Activated CD4-positive, alpha-beta T cell treated with anti-CD3 and anti-CD28 coated beads, Interleukin-2, amount 10 ng/mL, durations not matched to agents 24 days and 14 days (primary cell): ENCODE data around the gene HMGN4. TPM values are rescaled to one million over a fixed set of nuclear protein-coding genes. Genes with fewer than 3 reads are reported as not detected.
"Not testable (repeated sequence)": the region's sequence is repeated elsewhere in the genome, so short reads cannot be mapped to it uniquely, and the experiment has no call there.

Source experiments
- DNase-seq: peaks from one replicate; pipeline ENCODE4 v3.0.0; 2022
- H3K27ac Mint-ChIP-seq: one replicate; pipeline ENCODE4 v1.8.0; 2022; ENCODE audit warnings: mild to moderate bottlenecking, mixed read lengths
- H3K27me3 Mint-ChIP-seq: one replicate; pipeline ENCODE4 v1.8.0; 2022; ENCODE audit warnings: mixed read lengths
- H3K36me3 Mint-ChIP-seq: one replicate; pipeline ENCODE4 v1.8.0; 2022; ENCODE audit warnings: low read depth, mild to moderate bottlenecking, mixed read lengths
- H3K4me1 Mint-ChIP-seq: one replicate; pipeline ENCODE4 v1.8.0; 2021; ENCODE audit warnings: mixed read lengths
- H3K4me3 Mint-ChIP-seq: one replicate; pipeline ENCODE4 v1.8.0; 2022; ENCODE audit warnings: mild to moderate bottlenecking, moderate library complexity, mixed read lengths
- H3K9me3 Mint-ChIP-seq: one replicate; pipeline ENCODE4 v1.8.0; 2021; ENCODE audit warnings: mixed read lengths
- intact Hi-C: fragments of 100-400 bp; cut with micrococcal nuclease; formaldehyde crosslinking; loops from one replicate; pipeline ENCODE4 v1.15.1; 2023
- total RNA-seq: library from RNA; stranded (reverse); gene quantifications from 2 replicates; pipeline ENCODE4 v1.2.3, GENCODE V29; 2022

Gene HMGN4
- total RNA-seq, 1 donor from 2014 or later = 81.6 TPM

DNA sequence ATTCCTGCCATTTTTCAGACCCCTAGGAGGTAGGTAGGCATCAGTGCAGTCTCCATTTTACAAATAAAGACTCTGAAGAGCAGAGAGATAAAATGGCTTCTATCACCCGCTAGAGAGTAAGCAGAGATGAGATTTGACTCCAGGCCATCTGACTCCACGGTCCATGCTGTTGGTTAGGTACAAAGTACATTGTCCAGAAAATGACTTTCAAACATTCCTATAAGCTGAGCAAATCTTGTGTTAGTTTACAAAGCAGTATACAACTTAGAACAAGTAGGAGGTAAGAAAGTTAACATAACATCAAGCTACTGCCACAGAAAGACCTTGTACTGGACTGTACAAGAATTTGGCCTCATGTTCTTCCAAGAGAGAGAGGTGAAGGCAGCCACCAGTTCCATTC lies 23.2 kb upstream of the HMGN4 start:
- DNase-seq = no peak
- Mint-ChIP-seq H3K27ac (no peak overlapping the region), H3K4me1 (peaks cover under 1% of the 10 kb centered on the region), H3K4me3 (no peak overlapping the region), H3K27me3 (peaks cover 9% of the 10 kb centered on the region), H3K9me3 (no peaks in the 10 kb centered on the region), H3K36me3 (no peaks in the 10 kb centered on the region)
- intact Hi-C loops = no loop called here

DNA sequence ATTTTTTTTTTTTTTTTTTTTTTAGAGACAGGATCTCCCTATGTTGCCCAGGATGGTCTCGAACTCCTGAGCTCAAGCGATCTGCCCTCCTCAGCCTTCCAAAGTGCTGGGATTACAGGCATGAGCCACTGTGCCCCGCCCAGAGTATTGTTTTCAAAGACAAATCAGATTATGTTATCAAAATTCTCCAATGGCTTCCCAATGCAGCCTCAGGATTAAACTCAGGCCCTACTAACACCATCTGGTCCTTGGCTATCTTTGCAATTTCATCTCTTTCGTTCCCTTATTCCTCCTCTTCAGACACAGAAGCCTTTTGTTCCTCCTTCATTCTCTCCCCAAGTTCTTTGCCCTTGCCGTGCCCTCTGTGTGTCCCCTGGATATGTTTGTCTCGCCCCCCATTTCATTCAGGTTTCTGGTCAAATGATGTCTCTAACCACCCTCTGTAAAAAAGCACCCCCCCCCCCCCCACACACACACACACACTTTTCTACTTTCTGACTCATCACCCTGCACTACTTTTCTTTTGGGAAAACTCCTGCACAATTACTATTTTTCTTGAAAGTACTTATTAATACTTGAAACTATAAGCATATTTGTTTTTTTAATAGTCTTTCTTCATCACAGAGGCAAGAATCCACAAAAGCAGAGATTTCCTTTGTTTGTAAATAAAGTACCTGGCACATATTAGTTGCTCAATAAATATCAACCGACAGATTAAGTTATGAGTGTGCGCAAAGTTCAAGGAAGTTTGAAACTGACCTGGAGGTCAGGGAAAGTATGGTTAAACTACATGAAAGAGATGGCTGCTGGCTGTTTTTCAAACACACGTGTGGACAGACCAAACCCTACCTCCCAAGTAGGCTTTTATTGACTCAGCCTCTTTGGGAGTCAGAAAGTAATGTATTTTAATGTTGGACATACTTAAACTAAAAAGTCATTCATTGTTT lies 21.4 kb upstream of the HMGN4 start:
- peaks cover 3% of the 10 kb centered on the region for H3K36me3 Mint-ChIP-seq
- intact Hi-C loops = no loop called here
- peaks cover 11% of the 10 kb centered on the region for H3K27me3 Mint-ChIP-seq
- no peak overlapping the region for H3K4me3 Mint-ChIP-seq
- H3K9me3 Mint-ChIP-seq = no peaks in the 10 kb centered on the region
- no peak overlapping the region for H3K27ac Mint-ChIP-seq
- no peak for DNase-seq
- H3K4me1 Mint-ChIP-seq = peaks cover 12% of the 10 kb centered on the region

DNA sequence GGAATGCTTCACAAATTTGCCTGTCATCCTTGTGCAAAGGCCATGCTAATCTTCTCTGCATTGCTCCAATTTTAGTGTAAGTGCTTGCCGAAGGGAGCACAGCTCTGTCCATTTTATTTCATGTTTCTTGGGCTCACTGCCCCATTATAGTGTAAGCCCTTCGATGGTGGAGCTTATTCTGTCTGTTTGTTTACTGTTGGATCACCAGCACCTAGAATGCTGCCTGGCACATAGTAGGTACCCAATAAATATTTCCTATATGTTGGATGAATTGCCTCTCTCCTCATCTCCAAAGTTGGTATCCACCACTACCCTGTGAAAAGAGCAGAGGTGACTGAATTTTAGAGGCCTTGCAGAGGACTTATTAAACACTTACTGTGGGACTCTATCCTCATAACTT lies 18.8 kb upstream of the HMGN4 start:
- Mint-ChIP-seq H3K9me3 (no peaks in the 10 kb centered on the region), H3K4me3 (no peak overlapping the region), H3K27ac (no peak overlapping the region), H3K36me3 (peaks cover 3% of the 10 kb centered on the region), H3K4me1 (peaks cover 30% of the 10 kb centered on the region), H3K27me3 (peaks cover 7% of the 10 kb centered on the region)
- DNase-seq = no peak
- intact Hi-C loops = no loop called here

DNA sequence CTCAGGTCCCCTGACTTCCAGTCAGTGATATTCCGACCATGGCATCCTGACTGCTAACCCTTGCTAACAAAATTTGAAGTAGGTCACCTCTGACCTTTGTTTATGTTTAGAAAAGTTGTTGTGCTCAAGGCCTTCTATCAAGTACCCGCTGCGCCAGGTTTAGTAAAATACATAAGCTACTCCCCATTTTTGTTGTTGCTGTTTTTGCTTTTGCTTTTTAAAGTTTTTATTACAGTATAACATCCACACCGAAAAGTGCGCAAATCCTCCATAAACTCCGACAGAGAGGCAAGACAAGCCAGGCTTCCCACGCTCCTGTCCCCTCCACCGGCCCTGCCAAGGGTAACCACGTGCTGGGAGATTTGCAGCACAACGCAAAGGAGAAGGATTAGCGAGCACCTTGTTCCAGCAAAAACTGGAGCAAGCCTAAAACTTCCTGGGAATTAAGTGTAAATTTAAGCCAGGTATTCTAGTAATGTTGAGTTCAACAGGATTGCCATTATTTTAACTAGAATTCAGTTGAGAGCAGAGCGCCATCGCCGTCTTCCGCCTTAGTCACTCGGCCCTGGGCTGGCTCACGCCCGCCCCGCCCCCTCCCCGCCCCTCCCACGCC lies 17.8 kb upstream of the HMGN4 start:
- Mint-ChIP-seq H3K36me3 (peaks cover 3% of the 10 kb centered on the region), H3K27ac (peak overlapping the region; percentile 92), H3K9me3 (no peaks in the 10 kb centered on the region), H3K27me3 (peaks cover 7% of the 10 kb centered on the region), H3K4me1 (peaks cover 32% of the 10 kb centered on the region), H3K4me3 (peak overlapping the region; percentile 85)
- intact Hi-C loops = loop anchor here (5.0 kb wide), 2 partner anchors 63 to 153 kb away; partner anchors contain the start of genes BTN2A1 and BTN3A2
- DNase-seq = no peak

DNA sequence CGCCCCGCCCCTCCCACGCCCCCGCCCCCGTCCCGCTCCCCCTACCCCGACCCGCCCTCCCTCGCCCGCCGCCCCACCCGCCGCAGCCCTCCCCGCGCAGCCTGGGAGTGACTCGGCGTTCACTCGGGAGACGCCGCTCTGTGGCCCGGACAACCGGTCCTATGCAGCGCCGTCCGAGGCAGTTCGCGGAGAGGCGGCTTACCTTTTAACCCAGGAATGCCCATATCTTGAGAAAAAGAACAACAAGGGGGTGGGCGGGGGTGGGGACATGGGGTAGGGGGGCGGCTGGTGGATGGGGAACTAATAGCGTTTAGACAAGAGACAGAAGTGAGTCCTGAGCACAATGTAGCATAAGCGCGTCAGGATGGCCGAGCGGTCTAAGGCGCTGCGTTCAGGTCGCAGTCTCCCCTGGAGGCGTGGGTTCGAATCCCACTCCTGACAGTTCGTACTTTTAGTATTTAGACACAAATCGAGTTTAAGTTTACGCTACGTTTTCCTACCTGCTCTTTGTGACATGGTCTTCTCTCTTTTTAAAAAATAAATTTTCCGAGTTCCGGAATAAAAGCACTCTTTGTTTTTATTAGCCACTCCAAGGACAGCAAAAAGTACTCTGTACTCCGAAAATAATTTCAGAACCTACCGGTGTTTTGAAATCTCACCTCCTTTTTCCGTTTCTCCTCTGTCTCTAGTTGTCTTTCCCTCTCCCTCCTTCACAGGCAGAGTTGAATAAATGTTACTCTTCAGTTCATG lies 17.1 kb upstream of the HMGN4 start:
- Mint-ChIP-seq H3K9me3 (no peaks in the 10 kb centered on the region), H3K36me3 (peaks cover 3% of the 10 kb centered on the region), H3K4me3 (peak overlapping the region; percentile 85), H3K27ac (peak overlapping the region; percentile 94), H3K27me3 (peaks cover 4% of the 10 kb centered on the region), H3K4me1 (peaks cover 32% of the 10 kb centered on the region)
- DNase-seq = peak; percentile 95
- intact Hi-C loops = loop anchor here (1.0 to 5.0 kb wide), 7 partner anchors 11 to 154 kb away; partner anchors contain the start of genes BTN2A1 and BTN3A2

DNA sequence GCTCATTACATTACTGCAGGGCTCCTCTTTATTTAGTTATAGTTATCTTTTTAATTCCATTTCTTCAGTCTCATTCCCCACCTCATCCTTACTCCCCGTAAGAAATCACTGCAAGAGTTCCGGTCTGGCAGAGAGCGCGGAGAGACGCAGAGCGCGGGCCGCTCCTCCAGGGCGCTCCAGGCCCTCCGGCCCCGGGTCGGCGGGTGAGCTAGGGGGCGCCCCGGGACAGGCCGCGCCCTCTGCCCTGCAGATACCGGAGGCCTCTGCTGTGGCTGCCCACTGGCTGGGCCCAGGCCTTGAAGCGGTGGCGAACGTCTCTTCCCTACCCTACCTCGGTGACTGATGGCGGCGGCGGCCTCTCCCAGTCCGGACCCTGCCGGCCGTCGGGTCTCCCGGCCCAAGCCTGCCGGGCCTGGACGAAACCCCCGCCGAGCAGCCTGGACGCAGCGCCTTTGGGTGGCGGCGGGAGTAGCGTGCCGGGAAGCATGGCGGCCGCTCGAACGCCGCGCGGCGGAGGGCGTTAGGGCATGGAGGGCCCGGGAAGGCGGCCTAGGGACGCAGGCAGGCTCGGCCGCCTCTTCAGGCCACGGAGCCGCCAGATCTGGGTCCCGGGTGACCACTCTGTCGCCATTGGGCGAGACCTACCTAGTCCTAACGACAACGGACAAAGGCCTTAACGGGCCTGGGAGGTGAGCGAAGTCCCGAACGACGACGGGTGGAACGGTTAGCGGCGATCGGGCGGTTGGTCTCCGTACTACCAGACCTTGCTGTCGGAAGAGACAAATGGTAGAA lies 16.4 kb upstream of the HMGN4 start:
- Mint-ChIP-seq H3K4me1 (peaks cover 32% of the 10 kb centered on the region), H3K4me3 (peak overlapping the region; percentile 85), H3K27ac (peak overlapping the region; percentile 94), H3K27me3 (peaks cover 2% of the 10 kb centered on the region), H3K36me3 (peaks cover 3% of the 10 kb centered on the region), H3K9me3 (no peaks in the 10 kb centered on the region)
- intact Hi-C loops = loop anchor here (1.0 to 5.0 kb wide), 7 partner anchors 11 to 154 kb away; partner anchors contain the start of genes BTN2A1 and BTN3A2
- peak; percentile 91 for DNase-seq

DNA sequence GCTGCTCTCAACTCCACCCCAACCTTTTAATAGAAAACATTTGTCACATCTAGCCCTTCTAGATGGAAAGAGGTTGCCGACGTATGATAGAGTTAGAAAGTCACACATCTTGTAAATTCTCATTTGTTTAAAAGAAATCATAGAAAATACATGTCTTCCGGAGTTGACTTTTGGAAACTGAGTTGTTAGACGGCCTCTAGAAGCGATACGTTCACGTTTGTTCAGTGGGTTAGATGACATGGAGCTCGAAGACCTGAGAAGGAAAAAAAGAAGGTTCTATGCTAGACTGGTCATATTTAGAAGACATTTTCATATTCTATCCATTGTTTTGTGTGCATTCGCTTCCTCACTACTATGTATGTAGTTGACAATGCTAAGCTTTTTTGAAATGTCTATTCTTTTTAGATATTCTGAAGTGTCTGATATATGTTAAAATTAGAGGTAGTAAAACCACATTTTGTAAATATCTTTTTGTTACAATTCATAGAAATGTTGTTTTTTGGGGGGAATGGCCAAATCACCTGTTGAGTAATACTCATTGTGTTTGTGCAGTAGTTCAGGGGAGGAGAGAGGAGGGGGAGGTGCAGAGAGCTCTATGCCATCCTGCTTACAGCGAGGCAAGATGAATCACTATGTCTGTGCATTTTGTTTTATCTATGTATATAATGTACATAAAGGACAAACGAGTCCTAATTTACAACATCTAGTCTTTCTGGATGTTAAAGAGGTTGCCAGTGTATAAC lies 15.5 kb upstream of the HMGN4 start:
- H3K9me3 Mint-ChIP-seq, H3K27me3 Mint-ChIP-seq, DNase-seq, H3K36me3 Mint-ChIP-seq: not testable (repeated sequence)
- intact Hi-C loops = loop anchor here (5.0 kb wide), 2 partner anchors 65 to 155 kb away; partner anchors contain the start of genes BTN2A1 and BTN3A2
- Mint-ChIP-seq H3K4me1 (peaks cover 32% of the 10 kb centered on the region), H3K27ac (peak overlapping the region; percentile 94), H3K4me3 (peak overlapping the region; percentile 85)

DNA sequence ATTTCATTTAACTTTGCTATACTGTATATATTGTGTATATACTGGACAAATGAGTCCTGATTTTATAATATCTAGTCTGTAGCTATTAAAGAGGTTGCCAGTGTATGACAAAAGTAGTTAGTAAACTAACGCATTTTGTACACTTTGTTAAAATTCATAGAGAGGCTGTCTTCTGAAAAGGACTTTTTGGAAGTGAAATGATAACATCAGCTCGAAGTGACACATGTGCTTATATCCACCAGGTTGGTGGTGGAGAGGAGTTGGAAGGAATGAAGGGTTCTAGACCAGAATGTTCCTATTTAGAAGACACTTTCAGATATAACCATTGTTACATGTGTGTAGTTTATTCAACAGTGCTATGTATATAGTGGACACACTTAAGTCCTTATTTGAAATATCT lies 13.9 kb upstream of the HMGN4 start:
- not testable (repeated sequence) for DNase-seq, H3K27me3 Mint-ChIP-seq, H3K9me3 Mint-ChIP-seq, H3K27ac Mint-ChIP-seq, H3K4me3 Mint-ChIP-seq, H3K36me3 Mint-ChIP-seq
- intact Hi-C loops = loop anchor here (2.0 to 5.0 kb wide), 3 partner anchors 20 to 157 kb away; partner anchors contain the start of genes BTN2A1 and BTN3A2
- H3K4me1 Mint-ChIP-seq = peaks cover 32% of the 10 kb centered on the region

DNA sequence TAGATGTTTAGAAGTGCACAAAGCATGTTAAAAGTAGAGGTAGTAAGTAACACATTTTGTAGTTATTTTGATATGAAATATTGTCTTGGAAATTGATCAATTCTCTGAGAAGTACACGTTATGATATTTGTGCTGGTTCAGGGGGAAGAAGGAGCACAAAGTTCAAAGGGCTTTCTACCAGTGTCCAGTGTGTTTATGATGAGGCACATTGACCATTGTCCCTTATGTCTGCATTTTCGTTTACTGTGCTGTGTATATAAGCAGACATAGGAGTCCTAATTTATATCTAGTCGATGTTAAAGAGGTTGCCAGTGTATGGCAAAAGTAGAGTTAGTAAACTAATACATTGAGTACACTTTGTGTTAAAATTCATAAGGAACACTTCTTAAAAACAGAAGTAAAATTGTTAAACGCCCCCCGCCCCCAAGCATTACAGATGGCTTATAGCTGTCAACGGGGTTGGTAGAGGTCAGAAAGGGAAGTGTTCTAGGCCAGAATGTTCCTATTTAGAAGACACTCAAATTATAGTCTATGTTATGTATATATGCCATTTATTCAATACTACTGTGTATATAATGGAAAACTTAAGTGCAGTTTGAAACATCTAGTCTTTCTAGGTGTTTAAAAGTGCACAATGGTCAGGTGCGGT lies 13.3 kb upstream of the HMGN4 start:
- no peak overlapping the region for H3K27ac Mint-ChIP-seq

DNA sequence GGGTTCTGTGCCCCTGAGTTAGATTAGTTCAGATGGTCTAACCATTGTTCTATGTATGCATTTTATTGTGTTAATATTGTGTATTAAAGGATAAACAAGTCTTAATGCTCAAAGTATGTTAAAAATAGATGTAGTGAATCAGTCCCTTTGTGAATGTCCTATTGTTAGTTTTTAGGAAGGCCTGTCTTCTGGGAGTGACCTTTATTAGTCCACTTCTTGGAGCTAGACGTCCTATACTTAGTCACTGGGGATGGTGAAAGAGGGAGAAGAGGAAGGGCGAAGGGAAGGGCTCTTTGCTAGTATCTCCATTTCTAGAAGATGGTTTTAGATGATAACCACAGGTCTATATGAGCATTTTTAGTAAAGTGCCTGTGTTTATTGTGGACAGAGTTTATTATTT lies 12.3 kb upstream of the HMGN4 start:
- H3K27me3 Mint-ChIP-seq = peaks cover 2% of the 10 kb centered on the region
- H3K27ac Mint-ChIP-seq = no peak overlapping the region
- DNase-seq = no peak
- no peaks in the 10 kb centered on the region for H3K9me3 Mint-ChIP-seq
- no peak overlapping the region for H3K4me3 Mint-ChIP-seq
- intact Hi-C loops = loop anchor here (2.0 kb wide), 1 partner anchor 21 kb away; no protein-coding TSS in a partner anchor
- H3K36me3 Mint-ChIP-seq = peaks cover 2% of the 10 kb centered on the region
- H3K4me1 Mint-ChIP-seq = peaks cover 26% of the 10 kb centered on the region

More for the DNA sequence above, 13.3 kb upstream of the HMGN4 start:
- no peaks in the 10 kb centered on the region for H3K9me3 Mint-ChIP-seq
- H3K4me3 Mint-ChIP-seq = no peak overlapping the region
- intact Hi-C loops = loop anchor here (2.0 to 5.0 kb wide), 3 partner anchors 20 to 158 kb away; partner anchors contain the start of genes BTN2A1 and BTN3A2
- H3K27me3 Mint-ChIP-seq = peaks cover 2% of the 10 kb centered on the region
- H3K36me3 Mint-ChIP-seq = peaks cover 3% of the 10 kb centered on the region
- no peak for DNase-seq
- H3K4me1 Mint-ChIP-seq = peaks cover 32% of the 10 kb centered on the region

DNA sequence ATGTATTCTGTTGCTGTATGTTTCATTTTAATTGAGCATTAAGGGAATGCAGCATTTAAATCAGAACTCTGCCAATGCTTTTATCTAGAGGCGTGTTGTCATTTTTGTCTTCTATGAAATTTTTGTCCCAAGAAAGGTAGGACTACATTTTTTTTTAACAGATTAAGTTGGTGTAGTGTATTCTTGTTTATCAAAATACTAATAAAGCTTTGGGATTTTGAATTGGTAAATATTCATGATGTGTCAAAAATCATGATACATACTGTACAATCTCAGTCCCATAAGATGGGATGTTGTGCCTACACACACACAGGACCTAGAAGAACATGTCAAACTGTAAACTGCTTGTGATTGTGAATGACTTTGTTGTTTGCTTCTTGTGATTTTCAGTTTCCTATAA lies 11.2 kb upstream of the HMGN4 start:
- Mint-ChIP-seq H3K27me3 (no peaks in the 10 kb centered on the region), H3K9me3 (no peaks in the 10 kb centered on the region)
- intact Hi-C loops = no loop called here

DNA sequence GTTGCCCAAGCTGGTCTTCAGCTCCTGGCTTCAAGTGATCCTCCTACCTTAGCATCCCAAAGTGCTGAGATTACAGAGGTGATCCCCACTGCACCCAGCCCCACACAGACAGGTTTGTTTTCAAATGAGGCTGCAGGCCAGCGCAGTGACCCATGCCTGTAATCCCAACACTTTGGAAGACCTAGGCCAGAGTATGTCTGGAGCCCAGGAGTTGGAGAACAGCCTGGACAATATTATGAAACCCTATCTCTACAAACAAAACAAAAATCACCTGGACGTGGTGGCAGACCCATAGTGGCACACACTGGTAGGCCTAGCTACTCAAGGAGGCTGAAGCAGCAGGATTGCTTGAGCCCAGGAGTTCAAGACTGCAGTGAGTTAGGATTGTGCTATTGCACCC lies 8.0 kb upstream of the HMGN4 start:
- no peak overlapping the region for H3K27ac Mint-ChIP-seq

More for the DNA sequence above, 11.2 kb upstream of the HMGN4 start:
- Mint-ChIP-seq H3K4me3 (no peak overlapping the region), H3K4me1 (peaks cover 25% of the 10 kb centered on the region), H3K36me3 (no peaks in the 10 kb centered on the region), H3K27ac (no peak overlapping the region)
- no peak for DNase-seq

More for the DNA sequence above, 8.0 kb upstream of the HMGN4 start:
- Mint-ChIP-seq H3K36me3 (peaks cover 3% of the 10 kb centered on the region), H3K27me3 (no peaks in the 10 kb centered on the region), H3K4me1 (peaks cover 25% of the 10 kb centered on the region), H3K4me3 (no peak overlapping the region), H3K9me3 (no peaks in the 10 kb centered on the region)
- intact Hi-C loops = no loop called here
- no peak for DNase-seq
